Measurements from ENCODE around the gene ABCC10. TPM values are rescaled to one million over a fixed set of nuclear protein-coding genes. Genes with fewer than 3 reads are reported as not detected.
"Not testable (repeated sequence)": the region's sequence is repeated elsewhere in the genome, so short reads cannot be mapped to it uniquely, and the experiment has no call there.

Gene ABCC10
- total RNA-seq, 1 donor from 2014 or later, result 22.0 TPM

DNA sequence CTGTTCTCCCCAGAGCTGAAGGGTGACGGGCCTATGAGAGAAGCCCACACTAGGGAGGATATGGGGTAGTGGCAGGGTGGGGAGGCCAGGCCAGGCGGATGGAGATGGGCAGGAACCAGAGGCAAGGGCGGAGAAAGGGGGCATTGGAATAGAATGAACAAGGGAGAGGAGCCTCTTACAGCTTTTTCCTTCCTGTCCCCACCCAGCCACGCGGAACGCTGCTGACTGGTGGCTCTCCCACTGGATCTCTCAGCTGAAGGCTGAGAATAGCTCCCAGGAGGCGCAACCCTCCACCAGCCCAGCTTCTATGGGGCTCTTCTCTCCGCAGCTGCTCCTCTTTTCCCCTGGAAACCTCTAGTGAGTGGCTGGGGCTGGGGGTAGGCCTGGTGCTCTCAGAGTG is 17.2 kb downstream of the ABCC10 start:
- no peak for DNase-seq

DNA sequence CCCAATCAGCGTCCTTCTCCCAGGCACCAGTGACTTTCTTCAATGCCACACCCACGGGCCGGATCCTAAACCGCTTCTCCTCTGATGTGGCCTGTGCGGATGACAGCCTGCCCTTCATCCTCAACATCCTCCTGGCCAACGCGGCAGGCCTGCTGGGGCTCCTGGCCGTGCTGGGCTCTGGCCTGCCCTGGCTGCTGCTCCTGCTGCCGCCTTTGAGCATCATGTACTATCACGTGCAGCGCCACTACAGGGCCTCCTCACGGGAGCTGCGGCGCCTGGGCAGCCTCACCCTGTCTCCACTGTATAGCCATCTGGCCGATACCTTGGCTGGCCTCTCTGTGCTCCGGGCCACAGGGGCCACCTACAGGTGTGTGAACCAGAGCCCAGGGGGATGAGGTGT is 18.2 kb downstream of the ABCC10 start:
- no peak for DNase-seq

DNA sequence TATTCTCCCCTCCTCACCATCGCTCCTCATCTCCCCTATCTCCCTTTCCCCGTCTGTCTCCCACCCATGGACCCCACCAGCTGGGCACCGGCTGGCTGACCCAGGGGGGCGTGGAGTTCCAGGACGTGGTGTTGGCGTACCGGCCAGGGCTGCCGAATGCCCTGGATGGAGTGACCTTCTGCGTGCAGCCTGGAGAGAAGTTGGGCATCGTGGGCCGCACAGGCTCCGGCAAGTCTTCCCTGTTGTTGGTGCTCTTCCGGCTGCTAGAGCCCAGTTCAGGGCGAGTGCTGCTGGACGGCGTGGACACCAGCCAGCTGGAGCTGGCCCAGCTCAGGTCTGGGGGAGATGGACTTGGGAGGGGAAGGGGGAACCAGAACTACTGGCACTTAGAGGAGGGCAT is 20.3 kb downstream of the ABCC10 start:
- no peak for DNase-seq

DNA sequence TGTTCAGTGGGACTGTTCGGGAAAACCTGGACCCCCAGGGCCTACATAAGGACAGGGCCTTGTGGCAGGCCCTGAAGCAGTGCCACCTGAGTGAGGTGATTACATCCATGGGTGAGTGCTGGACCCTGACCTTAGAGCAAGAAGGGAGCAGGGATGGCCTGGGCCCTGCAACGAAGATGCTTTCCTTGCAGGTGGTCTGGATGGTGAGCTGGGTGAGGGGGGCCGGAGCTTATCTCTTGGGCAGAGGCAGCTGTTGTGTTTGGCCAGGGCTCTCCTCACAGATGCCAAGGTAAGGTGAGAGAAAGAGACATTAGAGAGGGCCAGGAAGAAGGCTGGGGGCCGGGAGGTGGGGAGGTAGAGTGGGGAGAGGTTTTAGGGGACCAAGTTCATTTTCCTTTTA is 21.6 kb downstream of the ABCC10 start:
- DNase-seq, result no peak

DNA sequence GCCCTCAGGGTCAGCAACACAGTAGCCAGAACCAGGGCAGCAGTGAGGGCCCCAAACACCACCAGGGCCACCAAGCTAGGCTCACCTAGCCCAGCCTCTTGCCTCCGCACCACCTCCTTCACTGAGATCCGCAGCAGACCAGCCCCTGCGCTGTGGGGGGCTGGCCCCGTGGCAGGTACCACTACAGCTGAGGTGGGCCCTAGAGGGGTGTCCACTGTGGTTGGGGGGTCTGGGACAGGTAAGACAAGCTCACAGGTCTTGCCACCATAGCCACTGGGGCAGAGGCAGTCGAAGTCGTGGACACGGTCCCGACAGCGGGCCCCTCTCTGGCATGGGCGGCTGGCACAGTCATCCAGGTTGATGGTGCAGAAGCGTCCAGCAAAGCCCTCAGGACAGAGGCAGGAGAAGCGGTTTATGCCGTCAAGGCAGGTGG is 23.4 kb downstream of the ABCC10 start:
- no peak for DNase-seq

DNA sequence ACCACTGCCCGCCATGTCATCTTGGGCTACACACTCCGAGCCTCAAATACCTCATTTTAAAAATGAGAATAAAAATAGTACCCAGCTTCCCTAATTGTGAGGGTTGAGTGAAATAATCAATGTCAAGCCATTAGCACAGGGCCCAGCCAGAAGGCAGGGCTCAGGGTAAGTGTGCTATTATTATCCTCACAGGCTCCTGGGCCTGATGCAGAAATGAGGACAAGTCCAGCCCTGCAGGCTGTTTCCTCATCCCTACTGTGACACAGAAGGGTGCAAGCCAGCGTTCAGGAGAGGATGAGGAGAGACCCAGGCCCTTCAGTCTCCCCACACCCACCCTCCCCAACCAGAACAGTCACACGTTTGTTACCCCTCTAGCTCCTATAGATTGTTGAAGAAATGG is 24.0 kb downstream of the ABCC10 start:
- no peak for DNase-seq

DNA sequence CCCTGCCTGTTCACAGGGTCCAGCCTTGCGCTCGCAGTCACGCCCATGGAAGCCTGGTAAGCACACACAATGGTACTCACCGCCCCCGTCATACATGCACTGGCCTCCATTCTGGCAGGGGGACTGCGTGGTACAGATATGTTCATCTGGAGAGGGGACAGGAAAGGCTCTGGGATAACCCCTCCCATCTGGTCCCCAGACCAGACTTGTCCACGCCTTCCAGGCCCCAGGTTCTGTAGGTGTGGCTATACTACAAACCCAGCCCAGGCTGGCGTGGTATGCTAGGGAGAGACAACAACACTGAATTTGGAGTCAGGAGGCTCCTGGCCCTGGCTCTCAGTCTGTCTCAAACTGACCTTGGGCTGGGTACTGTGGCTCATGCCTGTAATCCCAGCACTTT is 24.6 kb downstream of the ABCC10 start:
- no peak for DNase-seq

DNA sequence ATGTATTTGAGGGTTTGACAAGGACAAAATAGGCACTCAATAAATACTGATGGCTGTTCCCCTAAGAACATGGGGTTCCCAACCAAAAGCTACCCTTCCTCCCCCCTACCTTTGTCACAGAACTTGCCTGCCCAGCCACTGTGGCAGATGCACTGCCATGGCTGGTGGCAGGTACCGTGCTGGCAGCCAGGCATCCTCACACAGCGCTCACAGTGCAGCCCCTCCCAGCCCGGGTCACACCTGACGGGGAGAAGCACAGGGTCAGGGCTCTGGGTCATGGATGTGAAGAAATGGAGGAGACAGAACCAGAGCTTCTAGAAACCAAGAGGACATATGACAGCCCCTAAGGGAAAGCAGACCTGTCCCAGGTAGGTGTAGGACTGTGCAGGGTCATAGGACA is 25.6 kb downstream of the ABCC10 start:
- no peak for DNase-seq

DNA sequence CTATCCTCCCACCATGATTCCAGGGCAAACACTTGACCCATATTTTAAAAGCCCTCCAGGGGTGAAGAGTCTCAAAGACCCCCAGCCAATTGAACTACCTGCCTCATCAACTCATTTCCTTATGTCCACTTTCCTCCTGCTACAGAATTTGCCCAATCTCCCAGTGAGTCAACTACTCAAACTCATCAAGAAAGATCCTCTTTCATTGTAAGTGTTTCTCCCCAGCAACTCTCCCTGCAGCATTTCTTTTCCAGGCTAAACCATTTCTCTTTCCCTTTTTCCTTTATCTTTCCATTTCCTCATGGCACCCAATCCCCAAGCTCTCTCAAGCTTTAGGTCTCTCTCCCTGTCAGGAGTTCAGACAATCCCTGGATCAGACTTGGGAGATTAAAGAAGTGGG is 26.5 kb downstream of the ABCC10 start:
- no peak for DNase-seq

DNA sequence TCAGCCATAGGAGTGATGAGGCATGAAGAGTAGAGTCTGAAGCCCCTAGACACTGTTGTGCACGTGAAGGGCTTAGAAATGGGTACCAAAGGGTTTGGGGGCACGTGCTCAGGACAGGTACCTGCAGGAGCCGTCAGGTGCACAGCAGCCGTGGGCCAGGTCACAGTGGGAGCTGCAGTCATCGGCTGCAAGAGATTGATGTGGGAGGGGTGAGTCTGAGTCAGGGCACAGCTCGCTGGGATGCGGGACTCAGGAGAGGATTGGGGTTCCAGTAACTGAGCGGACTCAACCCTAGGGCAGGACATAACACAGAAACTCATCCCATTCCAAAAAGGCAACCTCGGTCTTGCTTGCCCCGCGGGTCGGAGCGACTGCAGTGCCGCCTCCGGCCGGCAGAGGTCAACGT is 27.0 kb downstream of the ABCC10 start:
- no peak for DNase-seq

DNA sequence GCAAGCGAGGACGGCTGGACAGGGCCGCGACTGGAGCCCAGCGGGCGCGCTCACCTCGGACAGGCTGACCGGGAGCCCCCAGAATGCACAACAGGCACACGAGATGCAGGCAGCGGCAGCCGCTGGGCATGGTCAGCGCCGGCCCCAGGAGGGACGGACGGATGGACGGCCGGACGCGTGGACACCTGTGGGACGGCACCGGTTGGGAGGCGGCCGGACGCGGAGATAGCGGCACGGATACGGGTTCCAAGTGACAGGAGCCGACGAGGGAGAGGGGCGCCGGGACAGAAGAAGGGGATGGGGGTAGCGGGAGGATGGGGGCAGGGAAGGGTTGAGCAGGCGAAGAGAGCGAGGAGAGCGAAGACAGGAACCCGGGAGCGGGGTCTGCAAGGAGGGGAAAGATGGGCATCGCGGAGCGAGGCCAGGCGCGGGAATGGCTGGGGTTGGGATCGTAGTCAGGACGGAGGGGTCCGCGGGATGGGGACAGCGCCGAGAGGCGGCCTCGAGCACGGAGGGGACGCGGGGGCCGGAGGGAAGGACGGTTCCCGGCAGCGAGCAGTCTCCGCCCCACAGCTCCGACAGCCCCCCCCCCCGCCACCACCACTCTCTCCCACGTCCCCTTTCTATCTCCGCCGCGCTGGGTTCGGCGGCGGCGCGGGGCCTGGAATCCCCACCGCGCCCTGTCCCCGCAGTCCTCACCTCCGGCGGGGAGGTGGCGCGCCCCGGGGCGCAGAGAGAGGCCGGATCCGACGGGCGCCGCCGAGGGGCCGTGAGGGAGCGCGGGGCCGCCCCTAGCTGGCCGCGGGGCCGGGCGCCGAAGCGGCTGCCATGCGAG is 27.6 kb downstream of the ABCC10 start:
- peak; percentile 61 for DNase-seq

DNA sequence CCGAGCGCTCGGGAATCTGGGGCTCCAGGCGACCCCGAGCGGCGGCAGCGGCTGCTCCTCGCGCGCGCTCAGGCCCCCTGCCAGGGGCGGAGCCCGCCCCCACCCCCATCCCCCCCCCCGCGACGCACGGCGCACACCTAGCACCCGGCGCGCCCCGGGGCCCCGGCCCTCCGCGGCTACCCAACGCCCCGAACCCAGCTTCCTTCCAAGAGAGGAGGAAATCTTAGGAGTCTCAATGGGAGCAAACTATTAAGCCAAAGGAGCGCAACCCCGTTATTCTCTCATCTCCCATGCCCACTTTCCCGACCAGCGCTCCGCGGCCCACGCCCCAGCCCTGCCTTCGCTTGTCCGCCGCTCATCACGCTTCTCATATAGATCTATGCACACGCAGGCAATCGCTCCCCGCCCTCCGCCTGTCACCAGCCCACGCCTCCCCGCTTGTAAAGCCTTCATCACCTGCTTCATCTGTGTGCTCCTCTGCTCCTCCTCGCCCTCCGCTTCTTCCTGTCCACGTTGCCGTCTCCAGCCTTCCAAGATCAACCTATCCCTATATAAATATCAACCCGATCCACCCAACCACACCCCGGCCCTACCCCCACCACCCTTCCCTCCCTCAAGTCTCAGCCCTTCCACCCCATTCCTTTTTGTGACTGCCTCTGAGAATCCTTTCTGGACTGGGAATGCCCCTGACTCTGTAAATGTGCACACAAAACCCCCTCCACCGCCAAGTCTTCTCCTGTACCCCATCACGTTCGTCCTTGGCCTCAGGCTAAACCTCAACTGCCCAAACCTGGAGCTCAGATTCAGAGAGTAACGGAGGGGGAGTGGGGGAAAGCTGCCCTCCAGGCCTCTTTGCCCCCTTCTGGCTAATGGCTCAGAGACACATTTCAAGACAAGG is 28.4 kb downstream of the ABCC10 start, which contains the start of gene DLK2:
DLK2 (minus strand) TSS at position 18 of the 898 bp plus-strand sequence. CDS start 723 bp downstream, outside the sequence.
- DNase-seq, result peak; percentile 47

DNA sequence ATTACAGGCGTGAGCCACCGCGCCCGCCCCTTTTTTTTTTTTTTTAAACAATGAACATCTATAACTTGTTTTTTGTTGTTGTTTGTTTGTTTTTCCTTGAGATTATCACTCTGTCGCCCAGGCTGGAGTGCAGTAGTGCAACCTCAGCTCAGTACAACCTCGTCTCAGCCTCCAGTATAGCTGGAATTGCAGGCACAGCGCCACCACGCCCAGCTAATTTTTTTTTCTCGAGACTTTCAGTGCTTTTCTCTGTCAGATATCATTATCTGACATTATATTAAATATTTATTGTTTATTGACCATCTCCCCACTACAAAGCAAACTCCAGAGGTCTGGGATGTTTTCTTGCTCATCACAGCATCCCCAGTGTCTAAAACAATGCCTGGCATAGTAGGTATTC is 30.3 kb downstream of the ABCC10 start:
- no peak for DNase-seq

DNA sequence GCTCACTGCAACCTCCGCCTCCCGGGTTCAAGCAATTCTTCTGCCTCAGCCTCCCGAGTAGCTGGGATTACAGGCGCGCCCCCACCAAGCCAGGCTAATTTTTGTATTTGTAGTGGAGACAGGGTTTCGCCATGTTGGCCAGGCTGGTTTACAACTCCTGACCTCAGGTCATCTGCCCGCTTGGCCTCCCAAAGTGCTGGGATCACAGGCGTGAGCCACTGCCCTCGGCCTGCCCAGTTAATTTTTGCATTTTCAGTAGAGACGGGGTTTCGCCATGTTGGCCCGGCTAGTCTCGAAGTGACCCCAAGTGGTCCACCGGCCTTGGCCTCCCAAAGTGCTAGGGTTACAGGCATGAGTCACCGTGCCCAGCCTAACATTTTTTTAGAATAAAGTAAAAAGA is 30.8 kb downstream of the ABCC10 start:
- DNase-seq, result not testable (repeated sequence)

DNA sequence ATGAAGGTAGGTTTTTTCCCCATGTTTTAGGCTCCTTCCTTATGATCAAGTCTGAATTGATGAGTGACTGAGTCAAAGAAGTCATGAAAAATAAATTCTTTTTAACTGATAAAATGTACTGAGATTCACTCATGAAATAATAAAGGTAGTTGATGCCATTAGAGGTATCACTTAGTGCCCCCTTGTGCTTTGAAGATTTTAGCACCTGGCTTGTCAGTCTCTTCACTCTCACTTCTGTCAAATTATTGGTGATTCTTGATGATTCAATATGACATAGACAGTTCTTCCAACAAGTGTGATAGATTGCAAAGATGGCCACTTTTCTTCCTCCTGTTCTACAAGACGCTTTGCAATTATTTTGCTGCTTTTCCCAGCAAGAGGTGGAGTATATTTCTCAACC is 32.2 kb downstream of the ABCC10 start:
- DNase-seq, result no peak

DNA sequence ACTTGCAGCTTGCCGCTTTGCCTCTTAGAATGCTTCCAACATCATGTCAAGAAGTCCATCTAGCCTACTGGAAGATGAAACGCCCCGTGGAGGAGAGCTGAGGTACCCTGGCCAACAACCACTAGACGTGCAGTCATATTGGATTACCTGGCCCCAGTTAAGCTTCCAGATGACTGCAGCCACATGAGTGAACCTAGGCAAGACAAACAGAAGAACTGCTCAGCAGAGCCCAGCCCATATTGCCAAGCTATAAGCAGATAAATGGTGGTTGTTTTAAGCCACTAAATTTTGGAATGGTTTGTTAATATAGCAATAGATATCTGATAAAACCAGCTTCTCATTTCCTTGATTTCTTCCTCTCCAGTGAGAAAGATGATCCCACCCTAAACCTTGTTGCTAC is 32.7 kb downstream of the ABCC10 start:
- DNase-seq, result no peak

DNA sequence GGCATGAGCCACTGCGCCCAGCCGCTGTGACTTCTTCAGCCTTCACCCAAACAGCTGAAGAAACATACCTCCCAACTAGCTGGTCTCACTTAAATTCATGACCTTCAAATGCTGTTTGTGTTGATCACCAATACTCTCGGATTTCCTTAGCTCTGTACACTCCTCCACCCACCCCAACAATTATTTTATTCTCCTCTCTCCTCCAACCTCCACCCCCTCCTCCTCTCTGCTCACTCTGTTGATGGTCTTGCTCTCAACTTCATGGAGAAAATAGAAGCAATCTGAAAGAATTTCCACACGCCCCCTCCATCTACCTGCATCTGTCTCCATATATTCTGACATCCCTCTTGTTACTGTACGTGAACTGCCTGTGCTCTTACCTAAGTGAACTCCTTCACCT is 34.6 kb downstream of the ABCC10 start:
- no peak for DNase-seq

DNA sequence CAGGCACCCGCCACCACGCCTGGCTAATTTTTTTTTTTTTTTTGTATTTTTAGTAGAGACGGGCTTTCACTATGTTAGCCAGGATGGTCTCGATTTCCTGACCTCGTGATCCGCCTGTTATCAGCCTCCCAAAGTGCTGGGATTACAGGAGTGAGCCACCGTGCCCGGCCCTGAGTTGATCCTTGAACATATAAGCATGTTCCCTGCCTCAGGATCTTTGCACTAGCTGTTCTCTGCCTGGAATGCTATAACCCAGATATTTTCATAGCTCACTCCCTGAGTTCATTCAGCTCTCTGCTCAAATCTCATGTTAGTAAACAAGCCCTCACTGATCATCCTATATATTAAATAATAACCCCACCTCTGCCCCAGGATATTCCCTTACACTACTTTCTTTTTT is 37.0 kb downstream of the ABCC10 start:
- no peak for DNase-seq

DNA sequence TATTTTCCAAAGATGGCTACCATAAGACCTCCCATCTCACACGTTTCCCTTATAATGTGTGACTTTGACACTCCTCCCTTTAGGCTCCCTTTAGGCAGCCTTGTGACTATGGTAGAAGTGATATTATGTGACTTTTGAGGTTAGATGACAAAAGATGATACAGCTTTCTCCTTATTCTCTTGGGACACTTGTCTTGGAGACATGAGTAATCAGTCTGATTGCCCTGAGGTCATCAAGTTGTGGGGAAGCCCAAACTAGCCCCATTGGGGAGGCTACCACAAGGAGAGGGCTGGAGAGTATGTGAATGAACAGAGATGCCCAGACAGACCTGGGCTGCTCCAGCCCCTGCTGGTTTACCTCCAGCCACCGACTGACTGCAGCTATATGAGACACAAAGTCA is 38.6 kb downstream of the ABCC10 start:
- no peak for DNase-seq

DNA sequence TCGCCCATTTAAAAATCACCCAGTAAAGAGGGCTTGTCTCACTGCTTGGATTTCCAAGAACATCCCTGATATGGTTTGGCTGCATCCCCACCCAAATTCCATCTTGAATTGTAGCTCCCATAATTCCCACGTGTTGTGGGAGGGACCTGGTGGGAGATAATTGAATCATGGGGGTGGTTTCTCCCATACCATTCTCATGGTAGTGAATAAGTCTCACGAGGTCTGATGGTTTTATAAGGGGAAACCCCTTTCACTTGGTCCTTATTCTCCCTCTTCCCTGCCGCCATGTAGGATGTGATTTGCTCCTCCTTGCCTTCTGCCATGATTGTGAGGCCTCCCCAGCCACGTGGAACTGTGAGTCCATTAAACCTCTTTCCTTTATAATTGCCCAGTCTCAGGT is 39.9 kb downstream of the ABCC10 start:
- DNase-seq, result not testable (repeated sequence)

DNA sequence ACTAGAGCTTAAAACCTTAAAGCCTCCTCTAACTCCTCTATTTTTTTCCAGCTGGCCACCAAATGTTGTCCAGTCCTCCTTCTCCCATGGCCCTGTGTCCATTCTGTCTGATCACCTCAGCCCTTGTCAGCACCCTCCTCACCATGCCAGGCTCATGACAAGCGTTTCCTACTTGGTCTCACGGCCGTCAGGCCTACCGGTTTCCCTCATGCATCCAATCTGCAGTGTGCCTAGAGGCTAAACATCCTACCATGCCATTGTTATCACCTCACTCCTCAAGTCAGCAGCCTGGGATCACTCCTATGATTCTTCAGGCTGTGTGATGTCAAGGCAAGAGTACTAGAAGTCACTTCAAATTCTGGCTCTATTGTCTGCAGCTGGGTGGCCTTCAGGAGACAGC is 40.4 kb downstream of the ABCC10 start:
- DNase-seq, result no peak

DNA sequence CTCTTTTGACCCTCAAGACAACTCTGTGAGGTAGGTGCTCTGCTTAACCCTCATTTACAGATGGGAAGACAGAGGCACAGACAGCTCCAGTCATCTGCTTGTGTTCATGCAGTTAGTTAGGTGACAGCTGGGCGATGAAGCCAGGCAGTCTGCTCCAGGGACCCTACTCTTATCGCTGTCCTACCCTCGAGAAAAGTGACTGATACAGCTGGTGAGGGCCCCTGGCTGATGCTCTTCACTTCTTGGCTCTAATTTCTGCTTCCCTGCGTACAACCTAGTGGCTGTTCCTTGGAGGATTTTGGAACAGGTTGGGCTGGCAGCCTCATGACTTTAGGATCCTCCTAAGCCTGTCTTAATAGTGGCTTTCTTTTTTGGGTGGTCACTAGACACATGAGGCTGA is 40.9 kb downstream of the ABCC10 start:
- DNase-seq, result no peak
